Measurements from ENCODE around the gene DTNA.
"Not testable (repeated sequence)": the region's sequence is repeated elsewhere in the genome, so short reads cannot be mapped to it uniquely, and the experiment has no call there.

Gene DTNA

DNA sequence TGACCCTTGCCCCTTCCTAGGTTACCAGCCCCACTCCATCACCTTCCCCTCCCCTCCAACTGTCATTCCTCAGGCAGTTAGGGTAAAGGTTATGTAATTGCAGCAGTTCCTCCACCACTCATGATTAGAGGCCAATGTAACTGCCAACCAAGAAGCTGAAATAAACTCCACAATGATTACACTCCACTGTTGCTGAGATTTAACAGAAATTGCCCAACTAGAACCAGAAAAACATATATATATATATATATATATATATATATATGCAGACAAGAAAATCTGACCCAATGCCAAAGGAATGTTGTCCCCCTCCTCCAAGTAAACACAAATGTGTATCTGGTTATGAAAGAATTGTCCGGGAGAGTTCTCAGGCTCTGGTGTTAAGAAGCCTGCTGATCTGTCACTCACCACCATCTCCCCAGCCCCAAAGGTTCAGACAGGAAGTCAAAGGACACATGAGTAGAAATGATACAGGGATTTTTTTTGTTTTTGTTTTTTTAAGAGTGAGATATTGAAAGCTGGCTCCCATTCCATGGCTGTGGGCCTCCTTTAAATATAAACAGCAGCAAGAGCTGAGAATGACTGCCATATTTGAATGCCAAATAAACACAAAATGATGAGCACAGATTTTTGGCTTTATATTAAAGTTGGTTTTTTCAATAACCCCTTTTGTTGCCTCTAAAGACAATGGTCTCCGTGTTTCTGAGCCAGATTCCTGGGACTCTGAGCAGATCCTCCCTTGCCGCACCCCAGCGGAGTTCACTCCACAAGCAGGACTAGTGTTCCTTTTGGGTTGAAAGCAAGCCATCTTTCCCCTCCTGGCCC, 204.0 kb downstream of the DTNA start:
- Mint-ChIP-seq H3K36me3 (ENCODE audit: low read depth) (no peaks in the 10 kb centered on the region), H3K27me3 (ENCODE audit: low read depth) (no peaks in the 10 kb centered on the region), H3K27ac (no peak overlapping the region)

GRCh38 chr18:34915046-34915445, 204.9 kb downstream of the DTNA start:
- no peaks in the 10 kb centered on the region for H3K36me3 Mint-ChIP-seq (ENCODE audit: low read depth)
- H3K4me3 Mint-ChIP-seq: no peak overlapping the region
- no peaks in the 10 kb centered on the region for H3K9me3 Mint-ChIP-seq
- H3K27ac Mint-ChIP-seq: no peak overlapping the region
- H3K27me3 Mint-ChIP-seq (ENCODE audit: low read depth): no peaks in the 10 kb centered on the region
- no peaks in the 10 kb centered on the region for H3K4me1 Mint-ChIP-seq (ENCODE audit: low read depth)

More for the DNA sequence above, 204.0 kb downstream of the DTNA start:
- Mint-ChIP-seq H3K4me1 (ENCODE audit: low read depth) (no peaks in the 10 kb centered on the region), H3K9me3 (no peaks in the 10 kb centered on the region), H3K4me3 (no peak overlapping the region)

GRCh38 chr18:34916539-34916938, 206.4 kb downstream of the DTNA start:
- not testable (repeated sequence) for H3K27me3 Mint-ChIP-seq (ENCODE audit: low read depth); H3K36me3 Mint-ChIP-seq (ENCODE audit: low read depth); H3K4me1 Mint-ChIP-seq (ENCODE audit: low read depth); H3K27ac Mint-ChIP-seq; H3K9me3 Mint-ChIP-seq; H3K4me3 Mint-ChIP-seq

DNA sequence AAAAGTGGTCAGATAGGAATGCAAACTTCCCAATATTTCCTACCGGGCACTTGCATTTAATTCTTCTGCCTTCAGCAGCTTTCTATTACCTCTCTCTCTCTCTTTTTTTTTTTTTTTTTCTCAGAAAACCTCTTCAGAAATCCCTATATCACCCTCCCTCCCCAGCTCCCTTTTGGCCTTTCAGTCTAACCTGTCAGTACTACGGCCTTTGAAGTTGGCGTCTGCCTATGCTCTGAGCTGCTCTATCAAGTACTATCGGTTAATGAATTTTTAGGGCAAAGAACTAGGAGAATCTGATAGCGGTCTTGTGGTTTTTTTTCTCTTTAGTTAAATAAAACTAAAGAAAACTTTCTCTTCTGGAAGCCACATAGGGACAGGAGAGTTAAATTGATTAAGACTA, 208.8 kb downstream of the DTNA start:
- Mint-ChIP-seq H3K9me3 (no peaks in the 10 kb centered on the region), H3K4me3 (no peak overlapping the region), H3K4me1 (ENCODE audit: low read depth) (no peaks in the 10 kb centered on the region), H3K27me3 (ENCODE audit: low read depth) (no peaks in the 10 kb centered on the region), H3K27ac (no peak overlapping the region), H3K36me3 (ENCODE audit: low read depth) (no peaks in the 10 kb centered on the region)

DNA sequence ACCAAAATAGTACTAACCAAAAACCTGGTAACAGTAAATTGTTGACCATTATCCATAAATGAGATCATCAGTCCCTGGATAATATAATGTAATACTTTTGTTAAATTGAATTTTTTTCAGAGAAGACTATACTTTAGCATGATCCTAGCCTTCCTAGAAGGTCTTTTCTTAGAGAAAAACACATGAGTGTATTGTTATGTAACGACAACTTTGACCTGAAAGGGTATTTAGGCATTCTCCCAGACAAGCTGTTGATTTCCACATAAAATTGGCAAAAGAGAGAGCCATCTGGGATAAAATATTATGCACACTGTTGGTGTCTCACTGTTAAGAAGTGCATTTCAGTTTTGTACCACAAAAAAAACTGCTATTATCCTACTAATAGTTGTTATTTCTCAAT, 211.1 kb downstream of the DTNA start:
- no peaks in the 10 kb centered on the region for H3K4me1 Mint-ChIP-seq (ENCODE audit: low read depth)
- no peaks in the 10 kb centered on the region for H3K9me3 Mint-ChIP-seq
- H3K4me3 Mint-ChIP-seq: no peak overlapping the region
- H3K36me3 Mint-ChIP-seq (ENCODE audit: low read depth): no peaks in the 10 kb centered on the region
- no peaks in the 10 kb centered on the region for H3K27me3 Mint-ChIP-seq (ENCODE audit: low read depth)
- no peak overlapping the region for H3K27ac Mint-ChIP-seq

- Mint-ChIP-seq H3K27me3 (ENCODE audit: low read depth) (no peaks in the 10 kb centered on the region), H3K9me3 (no peaks in the 10 kb centered on the region), H3K27ac (no peak overlapping the region), H3K4me1 (ENCODE audit: low read depth) (no peaks in the 10 kb centered on the region), H3K36me3 (ENCODE audit: low read depth) (no peaks in the 10 kb centered on the region), H3K4me3 (no peak overlapping the region)
Observed at GRCh38 chr18:34921811-34922385, 211.8 kb downstream of the DTNA start.

DNA sequence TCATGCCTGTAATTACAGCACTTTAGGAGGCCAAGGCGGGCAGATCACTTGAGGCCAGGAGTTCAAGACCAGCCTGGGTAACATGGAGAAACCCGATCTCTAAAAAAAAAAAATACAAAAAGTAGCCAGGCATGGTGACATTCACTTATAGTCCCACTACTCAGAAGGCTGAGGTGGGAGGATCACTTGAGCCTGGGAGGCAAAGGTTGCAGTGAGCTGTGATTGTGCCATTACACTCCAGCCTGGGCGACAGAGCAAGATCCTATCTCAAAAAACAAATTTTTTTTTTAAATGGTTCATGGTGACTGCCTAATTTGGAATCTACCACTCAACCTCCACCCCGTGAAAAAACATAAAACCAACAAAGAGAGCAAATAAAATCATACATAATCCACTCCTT, 212.5 kb downstream of the DTNA start:
- not testable (repeated sequence) for H3K4me3 Mint-ChIP-seq; H3K4me1 Mint-ChIP-seq (ENCODE audit: low read depth); H3K9me3 Mint-ChIP-seq; H3K27ac Mint-ChIP-seq; H3K27me3 Mint-ChIP-seq (ENCODE audit: low read depth); H3K36me3 Mint-ChIP-seq (ENCODE audit: low read depth)

DNA sequence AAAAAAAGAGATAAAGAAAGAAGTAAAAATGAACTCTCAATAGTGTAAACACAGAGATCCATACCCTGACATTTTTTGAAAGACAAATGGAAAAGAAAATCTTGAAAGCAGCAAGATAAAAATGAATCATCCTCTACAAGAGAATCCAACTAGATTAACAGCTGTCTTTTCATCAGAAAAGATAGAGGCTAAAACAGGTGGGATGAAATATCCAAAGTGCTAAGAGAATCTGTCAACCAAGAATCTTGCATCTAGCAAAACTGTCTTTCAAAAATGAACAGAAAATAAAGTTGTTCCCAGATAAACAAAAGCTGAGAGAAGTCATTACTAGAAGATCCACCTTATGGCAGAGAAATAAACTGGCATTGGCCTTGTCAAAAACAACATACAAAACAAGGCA, 213.8 kb downstream of the DTNA start:
- H3K36me3 Mint-ChIP-seq (ENCODE audit: low read depth): no peaks in the 10 kb centered on the region
- no peaks in the 10 kb centered on the region for H3K9me3 Mint-ChIP-seq
- no peak overlapping the region for H3K27ac Mint-ChIP-seq
- no peaks in the 10 kb centered on the region for H3K27me3 Mint-ChIP-seq (ENCODE audit: low read depth)
- H3K4me3 Mint-ChIP-seq: no peak overlapping the region
- H3K4me1 Mint-ChIP-seq (ENCODE audit: low read depth): no peaks in the 10 kb centered on the region

- Mint-ChIP-seq H3K4me1 (ENCODE audit: low read depth) (no peaks in the 10 kb centered on the region), H3K4me3 (no peak overlapping the region), H3K9me3 (no peaks in the 10 kb centered on the region), H3K36me3 (ENCODE audit: low read depth) (no peaks in the 10 kb centered on the region), H3K27ac (no peak overlapping the region), H3K27me3 (ENCODE audit: low read depth) (no peaks in the 10 kb centered on the region)
Observed at GRCh38 chr18:34926683-34927082, 216.6 kb downstream of the DTNA start.

GRCh38 chr18:34928088-34928753, 218.1 kb downstream of the DTNA start:
- Mint-ChIP-seq H3K4me1 (ENCODE audit: low read depth) (no peaks in the 10 kb centered on the region), H3K4me3 (no peak overlapping the region), H3K36me3 (ENCODE audit: low read depth) (no peaks in the 10 kb centered on the region), H3K9me3 (no peaks in the 10 kb centered on the region), H3K27ac (no peak overlapping the region), H3K27me3 (ENCODE audit: low read depth) (no peaks in the 10 kb centered on the region)

GRCh38 chr18:34928754-34929335, 218.7 kb downstream of the DTNA start:
- H3K9me3 Mint-ChIP-seq: no peaks in the 10 kb centered on the region

DNA sequence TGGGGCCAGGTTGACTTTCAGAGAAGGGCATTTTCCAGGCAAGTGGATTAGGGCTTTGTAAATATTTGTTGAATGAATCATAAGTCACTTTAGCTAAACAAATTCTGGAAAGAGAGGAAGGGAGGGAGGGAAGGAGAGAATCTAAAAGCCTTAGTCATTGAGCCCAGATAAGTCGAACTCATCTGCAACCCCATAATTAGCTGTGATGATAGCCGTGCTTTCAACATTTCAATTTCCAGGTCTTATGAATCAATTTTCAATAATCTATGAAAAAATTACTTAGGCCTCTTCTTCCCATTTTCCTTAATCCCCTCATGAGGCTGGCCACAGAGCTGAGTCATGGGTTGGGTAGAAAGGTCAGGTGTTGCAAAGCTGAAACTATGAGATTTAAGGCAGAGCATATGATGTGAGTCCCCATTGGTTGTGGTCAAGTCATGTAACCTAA, 219.3 kb downstream of the DTNA start:
- Mint-ChIP-seq H3K36me3 (ENCODE audit: low read depth) (no peaks in the 10 kb centered on the region), H3K4me3 (no peak overlapping the region), H3K4me1 (ENCODE audit: low read depth) (no peaks in the 10 kb centered on the region), H3K27ac (no peak overlapping the region), H3K27me3 (ENCODE audit: low read depth) (no peaks in the 10 kb centered on the region), H3K9me3 (no peaks in the 10 kb centered on the region)

More at GRCh38 chr18:34928754-34929335, 218.7 kb downstream of the DTNA start:
- Mint-ChIP-seq H3K27ac (no peak overlapping the region), H3K4me1 (ENCODE audit: low read depth) (no peaks in the 10 kb centered on the region), H3K27me3 (ENCODE audit: low read depth) (no peaks in the 10 kb centered on the region), H3K4me3 (no peak overlapping the region), H3K36me3 (ENCODE audit: low read depth) (no peaks in the 10 kb centered on the region)

DNA sequence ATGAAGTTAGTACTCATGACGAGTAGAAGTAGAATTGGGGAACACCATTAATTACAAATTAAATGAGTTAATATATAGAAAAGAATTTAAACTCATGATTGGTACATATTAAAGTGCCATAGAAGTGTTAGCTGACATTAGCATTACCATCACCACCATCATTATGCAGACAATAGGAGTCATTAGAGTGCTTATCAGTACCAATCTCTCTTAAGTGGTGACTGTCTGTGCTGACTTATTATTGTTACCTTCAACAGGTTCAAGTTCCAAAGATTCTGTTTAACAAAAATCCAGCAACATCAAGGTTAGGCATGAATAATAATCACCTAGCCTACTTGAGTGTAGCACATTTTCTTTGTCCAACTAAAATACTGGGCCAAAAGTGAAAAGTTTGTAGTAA, 222.3 kb downstream of the DTNA start:
- Mint-ChIP-seq H3K27ac (no peak overlapping the region), H3K9me3 (no peaks in the 10 kb centered on the region), H3K27me3 (ENCODE audit: low read depth) (peaks cover 3% of the 10 kb centered on the region), H3K4me1 (ENCODE audit: low read depth) (no peaks in the 10 kb centered on the region), H3K36me3 (ENCODE audit: low read depth) (no peaks in the 10 kb centered on the region), H3K4me3 (no peak overlapping the region)

GRCh38 chr18:34932792-34933466, 222.8 kb downstream of the DTNA start:
- no peak overlapping the region for H3K4me3 Mint-ChIP-seq
- H3K27me3 Mint-ChIP-seq (ENCODE audit: low read depth): peaks cover 3% of the 10 kb centered on the region
- no peaks in the 10 kb centered on the region for H3K4me1 Mint-ChIP-seq (ENCODE audit: low read depth)
- no peak overlapping the region for H3K27ac Mint-ChIP-seq
- H3K9me3 Mint-ChIP-seq: no peaks in the 10 kb centered on the region
- H3K36me3 Mint-ChIP-seq (ENCODE audit: low read depth): no peaks in the 10 kb centered on the region
